ENCODE results near the gene INCENP. TPM values are rescaled to one million over a fixed set of nuclear protein-coding genes. Genes with fewer than 3 reads are reported as not detected.
A peak's percentile ranks its signal among the peaks of the same experiment; 100 is the strongest.

The INCENP gene
- polyA plus RNA-seq, 2 of the 4 experiments (the other 2 are of a cell fraction), result 29.5 to 55.8 TPM

DNA sequence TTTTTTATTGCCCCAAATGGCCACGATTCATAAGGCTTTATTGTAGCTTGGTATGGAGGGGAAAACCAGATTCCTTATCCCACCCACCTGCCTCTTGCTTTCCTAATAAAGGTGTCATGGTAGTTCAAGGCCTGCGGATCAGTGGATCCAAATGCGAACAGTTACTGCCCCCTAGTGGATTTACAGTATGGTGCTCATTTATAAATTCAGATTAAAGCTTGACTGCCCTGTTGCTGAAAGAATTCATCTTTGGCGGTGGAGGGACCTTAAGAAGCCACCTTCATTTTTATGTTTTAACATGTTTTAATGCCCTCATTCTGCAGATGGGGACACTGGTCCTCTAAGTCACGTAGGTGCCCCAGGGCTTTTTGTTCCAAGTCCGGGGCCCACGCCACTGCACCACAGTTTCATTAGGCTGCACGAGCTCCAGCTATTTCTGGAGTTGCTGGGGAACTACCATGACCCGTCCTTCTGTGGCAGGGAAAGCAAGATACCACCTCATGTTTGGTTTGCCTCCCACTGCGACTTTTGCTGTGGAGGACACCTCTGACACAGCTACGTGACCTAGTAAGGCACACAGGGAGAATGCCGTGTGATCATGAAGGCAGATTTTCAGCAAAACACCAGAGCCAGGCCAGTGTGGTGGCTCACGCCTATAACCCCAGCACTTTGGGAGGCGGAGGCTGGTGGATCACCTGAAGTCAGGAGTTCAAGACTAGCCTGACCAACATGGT, 15.6 kb upstream of the INCENP start:
- Histone ChIP-seq H3K4me3 (no peak overlapping the region), H3K4me2 (no peak overlapping the region; the same call in 2 of the 3 replicates), H3K9me3 (no peaks in the 10 kb centered on the region), H3K27ac (peak overlapping the region in 1 of 2 experiments; percentile 29; a peak in 2 of 6 replicates), H3K4me1 (peaks cover 13% of the 10 kb centered on the region; the same call in 1 of the 3 replicates)
- ATAC-seq, result peak; percentile 73 to 82; a peak in 4 of 6 replicates
- DNase-seq (ENCODE audit: low read depth in 1 of 2, low spot score in 1 of 2), result peak; percentile 49 to 74
- 37% methylated on average over 14 of the region's 14 CpGs for WGBS (ENCODE audit: missing lambda C conversion rate)
- FAIRE-seq, result no peak
- POLR2A ChIA-PET, result interaction anchor here (1.0 to 2.3 kb wide), 4 partner anchors 26 to 679 kb away, joined by 3 to 5 read pairs (median 4); partner anchors contain the start of genes CPSF7, FADS1 and SDHAF2
- TF ChIP-seq EHMT2 (IDR thresholded peaks at IDR 0.05; ENCODE audit: low read depth) (no peak), POLR2AphosphoS2 (conservative IDR thresholded peaks at IDR 0.05; ENCODE audit: low read length) (no peak), RAD21 (conservative IDR thresholded peaks at IDR 0.05 in 1 of 2, IDR thresholded peaks at IDR 0.05 in 1 of 2) (peak; percentile 91 to 96), CTCF (IDR thresholded peaks at IDR 0.05) (peak; percentile 93), SMC3 (IDR thresholded peaks at IDR 0.05) (peak; percentile 86)
- CTCF ChIA-PET, result interaction anchor here (0.5 to 8.9 kb wide), 107 partner anchors 10 to 630 kb away, joined by 3 to 215 read pairs (median 4); partner anchors contain the start of genes BEST1, FADS1, FEN1 and INCENP

DNA sequence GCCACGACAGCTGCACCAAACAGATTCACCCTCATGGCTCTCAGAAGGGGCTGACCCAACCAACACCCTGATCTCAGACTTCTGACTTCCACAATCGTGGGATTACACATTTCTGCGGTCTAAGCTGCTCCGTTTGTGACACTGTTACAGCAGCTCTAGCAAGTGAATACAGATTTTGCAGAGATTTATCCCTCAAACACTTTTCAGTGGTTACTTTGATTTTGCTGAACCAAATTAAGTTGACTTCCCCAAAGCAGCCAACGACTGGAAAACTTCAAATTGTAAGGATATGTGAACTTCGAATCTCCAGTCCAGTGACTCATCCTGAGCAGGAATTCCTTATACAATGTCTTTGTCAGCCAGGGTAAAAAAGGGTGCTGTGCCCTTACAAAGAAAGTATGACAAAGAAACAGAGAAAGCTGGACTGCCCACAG, 14.8 kb upstream of the INCENP start:
- ChIA-PET CTCF (interaction anchor here (0.7 to 8.9 kb wide), 48 partner anchors 9 to 631 kb away, joined by 3 to 215 read pairs (median 8); partner anchors contain the start of genes BEST1, INCENP and SCGB1D1), POLR2A (interaction anchor here (1.0 to 2.3 kb wide), 4 partner anchors 27 to 312 kb away, joined by 3 to 5 read pairs (median 4); partner anchors contain the start of gene FADS1)
- FAIRE-seq (no peak), DNase-seq (ENCODE audit: low read depth in 1 of 2, low spot score in 1 of 2) (no peak), ATAC-seq (0 out of 6 replicates have a peak, but pooled peaks of 1 of the 2 experiments have one; percentile 26)
- 0 out of 6 replicates have a peak overlapping the region, but pooled peaks of 1 of the 2 experiments have one; percentile 27 for H3K27ac ChIP-seq
- H3K4me2 ChIP-seq, result peak overlapping the region; percentile 10; the same call in 1 of the 3 replicates
- H3K4me3 ChIP-seq, result no peak overlapping the region
- WGBS (ENCODE audit: missing lambda C conversion rate), result 38% methylated on average over 6 of the region's 6 CpGs
- H3K4me1 ChIP-seq, result peaks cover 13% of the 10 kb centered on the region; the same call in 1 of the 3 replicates
- no peak for TF ChIP-seq FOSL2 (IDR thresholded peaks at IDR 0.05)
- 0 out of 2 replicates have a peak, but pooled peaks have one; percentile 27 for TF ChIP-seq FOSL2 (CRISPR knock-in tag; IDR thresholded peaks at IDR 0.05)
- TF ChIP-seq CTCF (IDR thresholded peaks at IDR 0.05), result no peak
- H3K9me3 ChIP-seq, result no peaks in the 10 kb centered on the region

GRCh38 chr11:62115085-62115694, 8.6 kb upstream of the INCENP start:
- ChIA-PET POLR2A (no interaction called here), CTCF (interaction anchor here (1.0 to 2.5 kb wide), 5 partner anchors 25 to 216 kb away, joined by 3 to 12 read pairs (median 4); no protein-coding TSS in a partner anchor)
- DNase-seq (ENCODE audit: low read depth in 1 of 2, low spot score in 1 of 2) (no peak), ATAC-seq (no peak), FAIRE-seq (no peak)
- peaks cover 2% of the 10 kb centered on the region; the same call in 1 of the 3 replicates for H3K9me3 ChIP-seq
- WGBS (ENCODE audit: missing lambda C conversion rate), result 42% methylated on average over 5 of the region's 5 CpGs
- H3K27ac ChIP-seq, result no peak overlapping the region
- TF ChIP-seq HES2 (IDR thresholded peaks at IDR 0.05) (no peak), HEYL (CRISPR knock-in tag; IDR thresholded peaks at IDR 0.05) (no peak), REST (IDR thresholded peaks at IDR 0.05) (no peak), HDAC2 (IDR thresholded peaks at IDR 0.05) (no peak), JUN (IDR thresholded peaks at IDR 0.05) (no peak), CEBPB (IDR thresholded peaks at IDR 0.05) (no peak), EP300 (IDR thresholded peaks at IDR 0.05) (no peak), POLR2AphosphoS2 (conservative IDR thresholded peaks at IDR 0.05; ENCODE audit: low read length) (no peak), MYC (IDR thresholded peaks at IDR 0.05; ENCODE audit: borderline replicate concordance, low read length) (no peak), ESRRA (IDR thresholded peaks at IDR 0.05; ENCODE audit: borderline replicate concordance, low read length) (no peak), NFE2L2 (conservative IDR thresholded peaks at IDR 0.05; ENCODE audit: low read length) (no peak), E2F6 (IDR thresholded peaks at IDR 0.05; ENCODE audit: borderline replicate concordance, low read depth) (no peak), SMC3 (IDR thresholded peaks at IDR 0.05) (no peak)
- no peak overlapping the region for H3K4me3 ChIP-seq
- H3K4me2 ChIP-seq, result no peak overlapping the region
- no peaks in the 10 kb centered on the region for H3K4me1 ChIP-seq
